Measurements from ENCODE around the gene BCL11A.

BCL11A gene

GRCh38 chr2:60408207-60408606, 145.2 kb downstream of the BCL11A start:
- H3K27ac Mint-ChIP-seq = no peak overlapping the region
- H3K4me1 Mint-ChIP-seq (ENCODE audit: low read depth) = no peaks in the 10 kb centered on the region
- peaks cover 7% of the 10 kb centered on the region for H3K27me3 Mint-ChIP-seq (ENCODE audit: low read depth)
- no peak for DNase-seq (ENCODE audit: low spot score)
- no peak overlapping the region for H3K4me3 Mint-ChIP-seq
- no peaks in the 10 kb centered on the region for H3K36me3 Mint-ChIP-seq (ENCODE audit: low read depth)
- no peaks in the 10 kb centered on the region for H3K9me3 Mint-ChIP-seq

GRCh38 chr2:60407398-60407797, 146.1 kb downstream of the BCL11A start:
- no peaks in the 10 kb centered on the region for H3K9me3 Mint-ChIP-seq
- no peak for DNase-seq (ENCODE audit: low spot score)
- no peaks in the 10 kb centered on the region for H3K4me1 Mint-ChIP-seq (ENCODE audit: low read depth)
- H3K27ac Mint-ChIP-seq = no peak overlapping the region
- no peak overlapping the region for H3K4me3 Mint-ChIP-seq
- H3K27me3 Mint-ChIP-seq (ENCODE audit: low read depth) = peaks cover 7% of the 10 kb centered on the region
- no peaks in the 10 kb centered on the region for H3K36me3 Mint-ChIP-seq (ENCODE audit: low read depth)

- peaks cover 4% of the 10 kb centered on the region for H3K27me3 Mint-ChIP-seq (ENCODE audit: low read depth)
- H3K27ac Mint-ChIP-seq = no peak overlapping the region
- no peak for DNase-seq (ENCODE audit: low spot score)
- H3K36me3 Mint-ChIP-seq (ENCODE audit: low read depth) = no peaks in the 10 kb centered on the region
- H3K9me3 Mint-ChIP-seq = no peaks in the 10 kb centered on the region
- no peaks in the 10 kb centered on the region for H3K4me1 Mint-ChIP-seq (ENCODE audit: low read depth)
- no peak overlapping the region for H3K4me3 Mint-ChIP-seq
These were observed 147.3 kb downstream of the BCL11A start for GRCh38 chr2:60406192-60406591.

- H3K4me3 Mint-ChIP-seq = no peak overlapping the region
- H3K27me3 Mint-ChIP-seq (ENCODE audit: low read depth) = peaks cover 4% of the 10 kb centered on the region
- no peaks in the 10 kb centered on the region for H3K36me3 Mint-ChIP-seq (ENCODE audit: low read depth)
- peaks cover 1% of the 10 kb centered on the region for H3K4me1 Mint-ChIP-seq (ENCODE audit: low read depth)
- DNase-seq (ENCODE audit: low spot score) = no peak
- no peaks in the 10 kb centered on the region for H3K9me3 Mint-ChIP-seq
- no peak overlapping the region for H3K27ac Mint-ChIP-seq
These were observed 148.1 kb downstream of the BCL11A start for GRCh38 chr2:60405271-60405919.
